HUES6 (cell line): ENCODE measurements around the gene TBX1.
"Not testable (repeated sequence)": the region's sequence is repeated elsewhere in the genome, so short reads cannot be mapped to it uniquely, and the experiment has no call there.

Source experiments
- H3K27ac ChIP-seq: 2 replicates; pipeline ENCODE4 v1.7.0; 2013; ENCODE audit warnings: low read depth, mild to moderate bottlenecking, low read length, inconsistent platforms
- H3K27me3 ChIP-seq: 2 replicates; pipeline ENCODE4 v1.6.1; 2013; ENCODE audit warnings: low read length; ENCODE audit not compliant: control insufficient read depth, insufficient read depth
- H3K36me3 ChIP-seq: 2 replicates; pipeline ENCODE4 v1.6.1; 2013; ENCODE audit warnings: low read length; ENCODE audit not compliant: control insufficient read depth, insufficient read depth
- H3K4me1 ChIP-seq: 2 replicates; pipeline ENCODE4 v1.6.1; 2013; ENCODE audit warnings: low read length; ENCODE audit not compliant: control insufficient read depth, insufficient read depth
- H3K4me3 ChIP-seq: 2 replicates; pipeline ENCODE4 v1.5.1; 2013; ENCODE audit warnings: low read depth, low read length
- H3K9ac ChIP-seq: one replicate; pipeline ENCODE4 v1.6.1; 2013; ENCODE audit warnings: mild to moderate bottlenecking, low read length
- H3K9me3 ChIP-seq: 2 replicates; pipeline ENCODE4 v1.6.1; 2013; ENCODE audit warnings: low read depth, low read length; ENCODE audit not compliant: control insufficient read depth, insufficient read depth

TBX1 gene

DNA sequence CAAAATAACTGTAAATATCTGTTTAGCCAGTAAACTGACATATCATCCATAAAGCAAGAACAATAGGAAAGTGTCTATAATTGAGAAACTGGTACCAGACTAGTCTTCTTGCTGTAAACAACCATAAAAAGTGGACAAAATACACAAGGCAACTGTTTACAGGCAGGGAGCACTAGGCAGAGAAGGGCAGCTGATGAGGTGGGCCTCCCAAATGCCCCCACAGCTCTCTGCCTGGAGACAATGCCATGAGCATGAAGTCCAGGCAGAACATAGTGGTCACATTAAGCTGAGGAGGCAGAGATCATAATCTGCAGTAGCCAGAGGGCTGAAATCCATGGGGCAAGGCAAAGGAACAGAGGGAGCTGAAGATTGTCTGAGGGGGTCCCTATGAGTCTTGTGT lies 30.7 kb downstream of the TBX1 start:
- Histone ChIP-seq H3K4me3 (no peak overlapping the region), H3K9ac (no peak overlapping the region), H3K27ac (no peak overlapping the region), H3K27me3 (no peaks in the 10 kb centered on the region), H3K9me3 (0 out of 2 replicates have a peak, but pooled peaks cover 3% of the 10 kb centered on the region), H3K4me1 (no peaks in the 10 kb centered on the region), H3K36me3 (0 out of 2 replicates have a peak, but pooled peaks cover 2% of the 10 kb centered on the region)

GRCh38 chr22:19791894-19792293 lies 31.3 kb downstream of the TBX1 start:
- Histone ChIP-seq H3K4me1 (no peaks in the 10 kb centered on the region), H3K9me3 (0 out of 2 replicates have a peak, but pooled peaks cover 3% of the 10 kb centered on the region), H3K27ac (no peak overlapping the region), H3K27me3 (no peaks in the 10 kb centered on the region), H3K9ac (no peak overlapping the region), H3K4me3 (no peak overlapping the region), H3K36me3 (0 out of 2 replicates have a peak, but pooled peaks cover 2% of the 10 kb centered on the region)

GRCh38 chr22:19792383-19792896 lies 31.9 kb downstream of the TBX1 start:
- not testable (repeated sequence) for H3K4me1 ChIP-seq, H3K27me3 ChIP-seq, H3K27ac ChIP-seq, H3K36me3 ChIP-seq, H3K9ac ChIP-seq, H3K9me3 ChIP-seq, H3K4me3 ChIP-seq

DNA sequence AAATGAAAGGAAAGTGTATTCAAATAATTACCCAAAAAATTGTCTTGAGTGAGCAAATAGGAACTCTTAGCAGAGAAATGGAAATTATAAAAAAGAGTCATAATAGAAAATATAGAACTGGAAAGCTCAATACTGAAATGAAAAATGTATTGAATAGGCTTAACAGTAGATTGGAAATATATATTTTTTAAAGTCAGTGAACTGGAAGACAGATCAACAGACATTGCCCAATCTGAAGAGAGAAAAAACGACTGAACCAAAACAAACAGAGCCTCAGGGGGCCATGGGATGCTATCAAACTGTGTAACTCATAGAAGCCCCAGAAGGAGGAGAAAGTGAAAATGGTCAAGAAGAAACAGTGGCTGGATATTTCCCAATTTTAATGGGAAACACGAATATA lies 32.6 kb downstream of the TBX1 start:
- no peaks in the 10 kb centered on the region for H3K27me3 ChIP-seq
- H3K4me3 ChIP-seq, result no peak overlapping the region
- no peak overlapping the region for H3K27ac ChIP-seq
- peaks cover 6% of the 10 kb centered on the region; the same call in 1 of the 2 replicates for H3K4me1 ChIP-seq
- H3K36me3 ChIP-seq, result 0 out of 2 replicates have a peak, but pooled peaks cover 2% of the 10 kb centered on the region
- 0 out of 2 replicates have a peak, but pooled peaks cover 3% of the 10 kb centered on the region for H3K9me3 ChIP-seq
- no peak overlapping the region for H3K9ac ChIP-seq

DNA sequence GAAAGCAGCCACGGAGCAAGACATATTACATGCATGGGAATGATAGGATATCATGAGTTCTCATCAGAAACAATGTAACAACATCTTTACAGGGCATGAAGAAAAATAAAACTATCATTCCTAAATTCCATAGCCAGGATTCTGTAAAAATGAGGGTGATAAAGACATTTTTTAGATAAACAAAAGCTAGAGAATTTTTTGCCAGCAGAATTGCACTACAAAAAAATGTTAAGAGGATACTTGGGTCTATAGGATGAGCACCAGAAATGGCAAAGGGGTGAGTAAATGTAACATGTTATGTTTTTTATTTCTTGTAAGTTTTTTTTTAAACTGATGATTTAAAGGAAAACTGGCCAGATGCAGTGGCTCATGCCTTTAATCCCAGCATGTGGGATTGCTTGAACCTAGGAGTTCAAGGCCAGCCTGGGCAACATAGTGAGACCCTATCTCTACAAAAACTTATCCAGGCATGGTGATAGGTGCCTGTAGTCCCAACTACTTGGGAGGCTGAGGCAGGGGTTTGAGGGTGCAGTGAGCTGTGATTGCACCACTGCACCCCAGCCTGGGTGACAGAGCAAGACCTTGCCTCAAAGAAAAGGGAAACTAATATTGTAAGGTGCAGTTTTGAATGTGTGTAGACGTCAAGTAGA lies 33.2 kb downstream of the TBX1 start:
- no peak overlapping the region for H3K4me3 ChIP-seq
- 0 out of 2 replicates have a peak, but pooled peaks cover 3% of the 10 kb centered on the region for H3K9me3 ChIP-seq
- H3K27ac ChIP-seq, result no peak overlapping the region
- H3K9ac ChIP-seq, result no peak overlapping the region
- no peaks in the 10 kb centered on the region for H3K36me3 ChIP-seq
- H3K4me1 ChIP-seq, result peaks cover 6% of the 10 kb centered on the region; the same call in 1 of the 2 replicates
- no peaks in the 10 kb centered on the region for H3K27me3 ChIP-seq

DNA sequence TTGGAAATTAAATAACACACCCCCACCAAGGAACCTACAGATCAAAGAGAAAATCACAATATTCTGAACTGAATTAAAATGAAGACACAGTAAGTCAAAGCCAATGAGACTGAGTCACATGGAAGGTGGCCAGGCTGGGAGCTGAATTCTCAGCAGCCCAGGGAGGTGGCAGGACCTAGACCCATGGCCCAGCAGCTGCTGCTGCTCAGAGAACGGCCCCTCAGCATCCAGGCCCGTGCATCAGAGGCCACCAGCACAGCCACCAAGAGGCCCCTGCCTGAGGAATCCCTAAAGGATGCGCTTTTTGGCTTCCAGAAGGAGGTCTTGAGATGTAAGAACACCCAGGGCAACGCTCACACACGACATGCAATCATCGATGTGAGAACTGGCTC lies 35.0 kb downstream of the TBX1 start:
- Histone ChIP-seq H3K4me1 (peaks cover 6% of the 10 kb centered on the region; the same call in 1 of the 2 replicates), H3K9me3 (0 out of 2 replicates have a peak, but pooled peaks cover 3% of the 10 kb centered on the region), H3K27me3 (no peaks in the 10 kb centered on the region), H3K4me3 (no peak overlapping the region), H3K9ac (no peak overlapping the region), H3K27ac (no peak overlapping the region), H3K36me3 (no peaks in the 10 kb centered on the region; the same call in 1 of the 2 replicates)

DNA sequence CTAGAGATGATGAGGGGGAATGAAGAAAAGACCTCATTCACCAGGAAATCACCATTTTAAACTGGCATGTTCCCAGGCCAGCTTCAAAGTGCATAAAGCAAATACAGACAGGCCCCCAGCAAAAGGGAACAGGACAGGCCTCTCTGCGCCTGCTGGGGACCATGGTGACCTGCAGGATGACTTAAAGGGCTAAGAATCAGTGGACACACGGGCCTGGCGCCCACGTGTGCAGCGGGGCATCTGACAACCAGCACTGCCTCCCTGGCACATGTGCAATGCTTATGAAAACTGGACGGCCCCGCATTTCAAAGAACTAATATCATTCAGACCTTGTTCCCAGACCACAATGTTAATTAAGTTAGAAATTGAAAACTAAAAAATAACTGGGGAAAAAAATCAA lies 35.6 kb downstream of the TBX1 start:
- Histone ChIP-seq H3K9ac (no peak overlapping the region), H3K27me3 (no peaks in the 10 kb centered on the region), H3K4me1 (peaks cover 6% of the 10 kb centered on the region; the same call in 1 of the 2 replicates), H3K4me3 (no peak overlapping the region), H3K27ac (no peak overlapping the region), H3K36me3 (no peaks in the 10 kb centered on the region; the same call in 1 of the 2 replicates), H3K9me3 (0 out of 2 replicates have a peak, but pooled peaks cover 3% of the 10 kb centered on the region)

- Histone ChIP-seq H3K9ac (no peak overlapping the region), H3K4me3 (no peak overlapping the region), H3K4me1 (peaks cover 6% of the 10 kb centered on the region; the same call in 1 of the 2 replicates), H3K27me3 (no peaks in the 10 kb centered on the region), H3K36me3 (no peaks in the 10 kb centered on the region; the same call in 1 of the 2 replicates), H3K9me3 (0 out of 2 replicates have a peak, but pooled peaks cover 3% of the 10 kb centered on the region), H3K27ac (no peak overlapping the region)
These were observed 36.8 kb downstream of the TBX1 start for GRCh38 chr22:19797086-19798002.

DNA sequence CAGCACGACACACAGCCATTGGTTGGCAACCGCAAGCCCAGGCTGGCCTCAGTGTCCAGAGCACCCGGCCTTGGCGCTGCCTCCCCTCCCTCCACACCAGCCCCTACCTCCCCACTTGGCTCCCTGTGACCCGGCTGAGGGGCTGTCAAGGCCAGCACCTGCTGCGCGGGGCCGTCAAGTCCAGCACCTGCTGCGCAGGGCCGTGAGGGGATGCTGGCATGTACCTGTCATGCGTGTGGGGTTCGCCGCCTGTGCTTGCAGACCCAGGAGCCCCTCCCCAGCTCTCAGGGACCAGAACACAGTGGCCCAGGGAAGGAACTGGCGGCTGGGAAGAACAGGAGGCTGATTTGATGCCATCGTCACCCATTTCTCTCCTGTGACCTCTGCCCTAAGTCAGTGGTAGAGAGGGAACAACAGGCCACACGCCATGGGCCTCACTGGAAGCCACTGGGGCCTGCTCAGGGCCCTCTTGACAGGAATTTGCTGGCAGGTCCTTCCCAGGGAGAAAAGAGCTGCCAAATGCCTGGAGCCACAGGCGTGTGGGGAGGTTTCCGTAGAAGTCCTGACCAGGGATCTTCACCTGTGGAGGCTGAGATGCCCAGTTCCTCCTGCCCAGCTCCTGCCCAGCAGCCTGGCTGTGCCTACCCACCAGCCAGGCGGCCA lies 37.6 kb downstream of the TBX1 start:
- Histone ChIP-seq H3K4me3 (no peak overlapping the region), H3K27me3 (no peaks in the 10 kb centered on the region), H3K27ac (no peak overlapping the region), H3K4me1 (peaks cover 6% of the 10 kb centered on the region; the same call in 1 of the 2 replicates), H3K9ac (no peak overlapping the region), H3K9me3 (no peaks in the 10 kb centered on the region), H3K36me3 (no peaks in the 10 kb centered on the region; the same call in 1 of the 2 replicates)

GRCh38 chr22:19798891-19799293 lies 38.3 kb downstream of the TBX1 start:
- Histone ChIP-seq H3K9me3 (no peaks in the 10 kb centered on the region), H3K36me3 (no peaks in the 10 kb centered on the region; the same call in 1 of the 2 replicates), H3K4me1 (peaks cover 6% of the 10 kb centered on the region; the same call in 1 of the 2 replicates), H3K27ac (no peak overlapping the region), H3K9ac (no peak overlapping the region), H3K27me3 (no peaks in the 10 kb centered on the region), H3K4me3 (no peak overlapping the region)
